H1 (cell line): Measurements from ENCODE around the gene LMTK2. TPM values are rescaled to one million over a fixed set of nuclear protein-coding genes. Genes with fewer than 3 reads are reported as not detected.

Experiments
- CTCF ChIA-PET: fragments of 300-600 bp; sonication (Branson Sonifier 250); formaldehyde crosslinking; loops from one replicate; lab custom pipeline; 2021; ENCODE audit not compliant: partially characterized antibody; lab: Charles Lee
- POLR2A ChIA-PET: fragments of 300-600 bp; sonication (Branson Sonifier 250); formaldehyde crosslinking; loops from one replicate; lab custom pipeline; 2021; ENCODE audit warnings: inconsistent platforms; ENCODE audit not compliant: partially characterized antibody; lab: Charles Lee
- DNase-seq, 2 experiments: peaks; one replicate each; pipeline versions ENCODE4 v3.0.0 to v3.0.0-alpha.2; 2010 to 2022; ENCODE audit warnings: low spot score in 2 of 2, low read depth in 1 of 2, mixed read lengths in 1 of 2
- FAIRE-seq: peaks from 2 replicates; lab custom pipeline; 2011; peaks lifted over from hg19 to GRCh38; lab: Jason Lieb, UNC
- H2AFZ ChIP-seq: 2 replicates; pipeline ENCODE4 v1.8.1; 2012; ENCODE audit warnings: low read length, inconsistent platforms
- H2AK5ac ChIP-seq: 2 replicates; pipeline ENCODE4 v1.6.1; 2013; ENCODE audit warnings: low read depth, low read length
- H2BK120ac ChIP-seq: replicated peaks from 2 replicates; pipeline ENCODE3; 2013; ENCODE audit warnings: low read depth, low read length, inconsistent platforms
- H2BK12ac ChIP-seq: 2 replicates; pipeline ENCODE4 v1.6.1; 2013; ENCODE audit warnings: low read depth, low read length
- H2BK15ac ChIP-seq: 2 replicates; pipeline ENCODE4 v1.6.1; 2013; ENCODE audit warnings: low read length
- H2BK20ac ChIP-seq: 2 replicates; pipeline ENCODE4 v1.6.1; 2013; ENCODE audit warnings: low read length
- H2BK5ac ChIP-seq: 2 replicates; pipeline ENCODE4 v1.6.1; 2013; ENCODE audit warnings: low read depth, low read length
- H3K14ac ChIP-seq: 2 replicates; pipeline ENCODE4 v1.6.1; 2013; ENCODE audit warnings: inconsistent platforms; ENCODE audit not compliant: insufficient read length
- H3K18ac ChIP-seq: 2 replicates; pipeline ENCODE4 v1.6.1; 2013; ENCODE audit warnings: low read length; ENCODE audit errors: extremely low read depth
- H3K23ac ChIP-seq: 2 replicates; pipeline ENCODE4 v1.6.1; 2013; ENCODE audit warnings: inconsistent platforms; ENCODE audit not compliant: insufficient read length
- H3K23me2 ChIP-seq: 2 replicates; pipeline ENCODE4 v1.6.1; 2013; ENCODE audit warnings: low read depth, low read length
- H3K27ac ChIP-seq: 2 replicates; pipeline ENCODE4 v1.6.1; 2011; ENCODE audit warnings: low read depth, low read length, inconsistent platforms
- H3K27me3 ChIP-seq, 4 experiments: replicated peaks in 1 of 4; 1 replicate in 1 of 4; 2 replicates in 3 of 4; pipeline versions ENCODE4 v1.6.1 to v1.8.1; 2011 to 2013; ENCODE audit warnings: low read length in 3 of 4, mild to moderate bottlenecking in 3 of 4, inconsistent platforms in 2 of 4, mixed read lengths in 2 of 4, moderate library complexity in 1 of 4; ENCODE audit not compliant: control insufficient read depth in 3 of 4, insufficient read depth in 3 of 4; ENCODE audit errors: extremely low read depth in 1 of 4
- H3K36me3 ChIP-seq, 4 experiments: 2 replicates each; pipeline versions ENCODE4 v1.6.1 to v1.8.1; 2011 to 2013; ENCODE audit warnings: mild to moderate bottlenecking in 4 of 4, low read length in 3 of 4, moderate library complexity in 2 of 4, control low read depth in 1 of 4, inconsistent platforms in 1 of 4; ENCODE audit not compliant: insufficient read depth in 4 of 4, control insufficient read depth in 2 of 4
- H3K4ac ChIP-seq: replicated peaks from 2 replicates; pipeline ENCODE3; 2013; ENCODE audit warnings: low read length, low read depth, mixed read lengths, inconsistent platforms; ENCODE audit not compliant: insufficient read length
- H3K4me1 ChIP-seq, 4 experiments: replicated peaks in 1 of 4; 1 replicate in 1 of 4; 2 replicates in 3 of 4; pipeline versions ENCODE4 v1.6.1 to v1.8.1; 2011 to 2013; ENCODE audit warnings: low read length in 3 of 4, inconsistent platforms in 2 of 4, mixed read lengths in 1 of 4; ENCODE audit not compliant: insufficient read depth in 4 of 4, control insufficient read depth in 3 of 4
- H3K4me2 ChIP-seq, 2 experiments: 2 replicates each; pipeline versions ENCODE4 v1.6.1 to v1.8.1; 2011 to 2013; ENCODE audit warnings: low read depth in 2 of 2, low read length in 2 of 2, control low read depth in 1 of 2, inconsistent platforms in 1 of 2, mild to moderate bottlenecking in 1 of 2; ENCODE audit not compliant: insufficient read depth in 1 of 2
- H3K4me3 ChIP-seq, 4 experiments: fragments of 200-600, 300-600 bp in 1 of 4; sonication (generic), shearing (Covaris generic), sonication (Bioruptor Twin) in 1 of 4; 2 replicates each; pipeline versions ENCODE4 v1.5.1 to v1.8.1; 2011 to 2016; ENCODE audit warnings: low read length in 4 of 4, low read depth in 3 of 4, control low read depth in 2 of 4, inconsistent platforms in 2 of 4, mild to moderate bottlenecking in 2 of 4, mixed read lengths in 1 of 4, moderate library complexity in 1 of 4; ENCODE audit not compliant: insufficient read depth in 2 of 4; ENCODE audit errors: extremely low read depth in 1 of 4
- H3K56ac ChIP-seq: replicated peaks from 2 replicates; pipeline ENCODE3; 2013; ENCODE audit warnings: low read depth, mild to moderate bottlenecking, mixed read lengths, low read length, inconsistent platforms; ENCODE audit not compliant: insufficient read length
- H3K79me1 ChIP-seq: 2 replicates; pipeline ENCODE4 v1.6.1; 2013; ENCODE audit warnings: low read depth, low read length, control low read depth
- H3K79me2 ChIP-seq, 2 experiments: 2 replicates each; pipeline versions ENCODE4 v1.6.1 to v1.8.1; 2012 to 2013; ENCODE audit warnings: low read length in 2 of 2, mild to moderate bottlenecking in 2 of 2, inconsistent platforms in 1 of 2; ENCODE audit not compliant: insufficient read depth in 2 of 2, control insufficient read depth in 1 of 2
- H3K9ac ChIP-seq, 4 experiments: replicated peaks in 1 of 4; 1 replicate in 1 of 4; 2 replicates in 3 of 4; pipeline versions ENCODE4 v1.6.1 to v1.8.1; 2011 to 2013; ENCODE audit warnings: low read depth in 3 of 4, low read length in 3 of 4, control low read depth in 2 of 4, mild to moderate bottlenecking in 2 of 4, moderate library complexity in 2 of 4, inconsistent platforms in 1 of 4; ENCODE audit errors: extremely low read depth in 1 of 4
- H3K9me3 ChIP-seq, 2 experiments: 2 replicates each; pipeline versions ENCODE4 v1.6.1 to v1.8.1; 2012 to 2013; ENCODE audit warnings: mild to moderate bottlenecking in 2 of 2, moderate library complexity in 2 of 2, control low read depth in 1 of 2, inconsistent platforms in 1 of 2, low read depth in 1 of 2, low read length in 1 of 2, mixed read lengths in 1 of 2; ENCODE audit not compliant: insufficient read depth in 2 of 2
- H4K20me1 ChIP-seq, 2 experiments: replicated peaks in 1 of 2; 2 replicates each; pipeline versions ENCODE3 to v1.8.1; 2011 to 2013; ENCODE audit warnings: inconsistent platforms in 2 of 2, low read length in 2 of 2, mild to moderate bottlenecking in 1 of 2; ENCODE audit not compliant: insufficient read depth in 2 of 2, control insufficient read depth in 1 of 2
- H4K5ac ChIP-seq: 2 replicates; pipeline ENCODE4 v1.6.1; 2013; ENCODE audit warnings: low read length, low read depth, mixed read lengths, inconsistent platforms; ENCODE audit not compliant: insufficient read length
- H4K8ac ChIP-seq: 2 replicates; pipeline ENCODE4 v1.8.0; 2013; ENCODE audit warnings: mild to moderate bottlenecking, moderate library complexity, low read length, inconsistent platforms; ENCODE audit not compliant: insufficient read depth; ENCODE audit errors: extremely low read depth
- H4K91ac ChIP-seq: replicated peaks from 2 replicates; pipeline ENCODE3; 2013; ENCODE audit warnings: low read length, mixed read lengths, inconsistent platforms; ENCODE audit not compliant: insufficient read length
- CHD1 ChIP-seq: IDR thresholded peaks from 2 replicates; pipeline ENCODE4 v1.6.1; 2012; ENCODE audit warnings: low read depth, low read length, improper control_type of control experiment
- CTCF ChIP-seq, 3 experiments: IDR thresholded peaks; 1 replicate in 2 of 3; 2 replicates in 1 of 3; pipeline versions ENCODE4 v1.5.1 to v1.6.1; 2011; ENCODE audit warnings: low read length in 3 of 3, mild to moderate bottlenecking in 3 of 3, inconsistent platforms in 2 of 3, low read depth in 1 of 3, moderate library complexity in 1 of 3; ENCODE audit not compliant: insufficient read depth in 1 of 3; ENCODE audit errors: control extremely low read depth in 1 of 3
- RAD21 ChIP-seq, 2 experiments: IDR thresholded peaks in 1 of 2; conservative IDR thresholded peaks in 1 of 2; 2 replicates each; pipeline ENCODE4 v1.6.1; 2011; ENCODE audit warnings: low read depth in 2 of 2, low read length in 2 of 2, improper control_type of control experiment in 1 of 2, inconsistent platforms in 1 of 2, mild to moderate bottlenecking in 1 of 2, moderate library complexity in 1 of 2
- TBP ChIP-seq: IDR thresholded peaks from 2 replicates; pipeline ENCODE4 v1.6.1; 2011; ENCODE audit warnings: low read depth, low read length, improper control_type of control experiment
- WGBS, 2 experiments: shearing (Covaris generic) in 1 of 2; methylation state at CpG; one replicate each; pipeline versions ENCODE4 v1.1.6 to v1.1.7; 2013 to 2015; ENCODE audit warnings: low lambda C conversion rate in 2 of 2, mixed read lengths in 2 of 2, inconsistent platforms in 1 of 2, low coverage in 1 of 2, missing lambda C conversion rate in 1 of 2; ENCODE audit not compliant: insufficient replicate concordance in 2 of 2, insufficient coverage in 1 of 2, insufficient read length in 1 of 2; ENCODE audit errors: extremely low coverage in 1 of 2, missing lambda C conversion rate in 1 of 2; 5-methylcytosine and 5-hydroxymethylcytosine counted together
- polyA plus RNA-seq, 7 experiments: library from polyadenylated mRNA; depleted of rRNA in 3 of 7; stranded (reverse) in 5 of 7; unstranded in 2 of 7; fragments of >200 nt in 5 of 7; fragments of 200-250 nt in 2 of 7; gene quantifications; 1 replicate in 5 of 7; 2 replicates in 1 of 7; 4 replicates in 1 of 7; pipeline versions ENCODE4 v1.2.1 to v1.2.3, GENCODE V29; 2011 to 2013; ENCODE audit warnings: missing spikeins in 2 of 7, mixed read lengths in 2 of 7
- total RNA-seq: library from RNA; stranded (reverse); fragmentation: NEBNext Ultra II Directional; extraction: Animal tissue kit (Norgen Biotek cat#: 25700); gene quantifications from 2 replicates; pipeline ENCODE4 v1.2.1, GENCODE V29; 2021

LMTK2 gene
- total and polyA plus RNA-seq, 2 of the 8 experiments (the other 6 are each of a cell fraction or from before 2014, with no cell fraction given), result 9.7 to 30.7 TPM

DNA sequence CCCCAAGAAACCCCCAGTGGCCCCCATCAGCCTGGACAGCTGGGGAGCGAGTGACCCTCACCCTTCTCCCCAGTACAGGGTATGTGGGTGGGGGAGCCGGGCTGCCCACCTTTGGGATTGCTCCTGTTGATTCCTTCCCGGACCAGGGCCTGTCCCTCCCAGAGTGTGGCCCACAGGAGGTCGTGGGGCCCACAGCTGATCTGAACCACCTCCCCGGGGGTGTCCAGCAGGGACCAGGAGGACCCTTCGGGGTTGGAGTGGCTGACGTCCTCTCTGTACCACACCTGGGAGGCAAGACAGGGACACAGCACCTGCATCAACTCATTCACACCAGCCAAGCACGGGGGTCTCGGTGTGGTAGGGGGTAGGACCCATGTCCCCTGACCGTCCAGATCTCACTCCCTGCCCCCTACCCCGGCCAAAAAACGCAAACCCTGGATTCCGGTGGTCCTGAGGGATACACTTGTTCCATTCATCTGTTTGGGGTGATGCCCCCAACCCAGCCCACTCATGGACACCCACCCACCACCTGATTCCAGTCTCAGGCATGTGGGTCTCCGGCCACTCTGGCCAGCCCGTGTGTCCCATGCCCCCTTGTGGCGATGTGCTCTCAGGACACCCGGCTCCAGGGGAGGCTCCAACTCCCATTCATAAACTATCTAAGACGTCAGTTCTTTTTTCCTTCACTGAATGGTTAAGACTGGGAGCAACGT lies 134.5 kb downstream of the LMTK2 start:
- no peak overlapping the region for H4K91ac ChIP-seq
- peak overlapping the region; percentile 57; the same call in 1 of the 2 replicates for H4K8ac ChIP-seq
- H3K9me3 ChIP-seq, result no peaks in the 10 kb centered on the region
- no peak overlapping the region for H2BK15ac ChIP-seq
- peak overlapping the region; percentile 51 for H4K5ac ChIP-seq
- H3K23me2 ChIP-seq, result peaks cover 8% of the 10 kb centered on the region; the same call in 1 of the 2 replicates
- H3K36me3 ChIP-seq, result no peaks in the 10 kb centered on the region
- DNase-seq (peak in 1 of 2 experiments; percentile 86), FAIRE-seq (no peak)
- H3K4me2 ChIP-seq, result no peak overlapping the region
- H3K27ac ChIP-seq, result no peak overlapping the region
- H2BK5ac ChIP-seq, result no peak overlapping the region
- H3K27me3 ChIP-seq, result no peaks in the 10 kb centered on the region
- no peak overlapping the region for H3K18ac ChIP-seq
- H2AFZ ChIP-seq, result no peak overlapping the region
- H3K4me3 ChIP-seq, result no peak overlapping the region
- TF ChIP-seq RAD21 (IDR thresholded peaks at IDR 0.05 in 1 of 2, conservative IDR thresholded peaks at IDR 0.05 in 1 of 2; ENCODE audit: low read depth in 2 of 2, low read length in 2 of 2), result peak; percentile 77 to 85
- TF ChIP-seq TBP, result peak; percentile 30; the same call in 1 of the 2 replicates
- TF ChIP-seq CTCF (IDR thresholded peaks at IDR 0.05; ENCODE audit: control extremely low read depth in 1 of 3, insufficient read depth in 1 of 3, low read depth in 1 of 3, low read length in 3 of 3), result peak; percentile 85 to 93 (median 91)
- no peak for TF ChIP-seq CHD1
- H3K9ac ChIP-seq, result no peak overlapping the region
- H3K79me2 ChIP-seq, result no peaks in the 10 kb centered on the region
- CTCF ChIA-PET, result interaction anchor here (0.6 to 2.3 kb wide), 12 partner anchors 9 to 219 kb away, joined by 3 to 15 read pairs (median 4); no protein-coding TSS in a partner anchor
- H3K79me1 ChIP-seq, result no peaks in the 10 kb centered on the region
- 67% methylated on average over 18 of the region's 19 CpGs; no CpG with 5 or more reads in 1 of the 2 experiments for WGBS, 2 experiments
- H2BK12ac ChIP-seq, result no peak overlapping the region
- H3K23ac ChIP-seq, result no peak overlapping the region
- H3K4ac ChIP-seq, result no peak overlapping the region
- peaks cover 2 to 3% of the 10 kb centered on the region in 2 experiments for H4K20me1 ChIP-seq
- no peak overlapping the region for H2BK20ac ChIP-seq
- no peak overlapping the region for H2BK120ac ChIP-seq
- POLR2A ChIA-PET, result interaction anchor here (0.8 kb wide), 1 partner anchor 9 kb away, joined by 3 read pairs; no protein-coding TSS in a partner anchor
- no peak overlapping the region for H3K14ac ChIP-seq
- H3K56ac ChIP-seq, result no peak overlapping the region
- H2AK5ac ChIP-seq, result no peak overlapping the region
- H3K4me1 ChIP-seq, result peaks cover 0 to 6% (median 0%) of the 10 kb centered on the region in 4 experiments; a peak in 3 of 7 replicates
